GM18951 (cell line): ENCODE results near the gene PHIP.
"Not testable (repeated sequence)": the region's sequence is repeated elsewhere in the genome, so short reads cannot be mapped to it uniquely, and the experiment has no call there.

Experiments used
- POLR2A ChIP-seq: IDR thresholded peaks from 4 replicates; pipeline ENCODE4 v1.6.1; 2011; ENCODE audit warnings: mild to moderate bottlenecking; ENCODE audit not compliant: insufficient read length, insufficient read depth; ENCODE audit errors: extremely low read depth
- in situ Hi-C: fragments of 300-500 bp; cut with MboI; formaldehyde crosslinking; loops from one replicate; pipeline ENCODE4 v1.12.0; 2022; ENCODE audit warnings: low sequenced_read_pairs, mixed read lengths, inconsistent platforms; ENCODE audit not compliant: unreplicated experiment

The PHIP gene

DNA sequence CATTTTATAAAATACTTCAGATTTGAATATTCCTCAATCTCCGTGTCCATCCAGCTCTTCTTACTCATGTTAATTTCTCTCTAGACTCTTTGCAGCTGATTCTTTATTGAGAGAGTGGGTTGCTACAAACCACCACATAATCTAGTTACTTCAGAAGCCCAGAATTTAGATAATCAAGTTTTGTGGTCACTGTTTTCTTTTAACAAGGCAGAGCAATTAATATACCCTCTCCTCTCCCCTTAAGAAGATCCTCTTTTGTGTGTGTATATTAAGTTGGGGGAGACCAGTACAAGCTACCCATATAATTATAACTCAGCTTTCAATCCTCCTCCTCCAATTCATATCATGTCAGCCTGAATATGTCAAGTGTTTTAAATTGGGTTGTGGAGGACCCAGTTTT is 115.6 kb downstream of the PHIP start:
- TF ChIP-seq POLR2A, result no peak

DNA sequence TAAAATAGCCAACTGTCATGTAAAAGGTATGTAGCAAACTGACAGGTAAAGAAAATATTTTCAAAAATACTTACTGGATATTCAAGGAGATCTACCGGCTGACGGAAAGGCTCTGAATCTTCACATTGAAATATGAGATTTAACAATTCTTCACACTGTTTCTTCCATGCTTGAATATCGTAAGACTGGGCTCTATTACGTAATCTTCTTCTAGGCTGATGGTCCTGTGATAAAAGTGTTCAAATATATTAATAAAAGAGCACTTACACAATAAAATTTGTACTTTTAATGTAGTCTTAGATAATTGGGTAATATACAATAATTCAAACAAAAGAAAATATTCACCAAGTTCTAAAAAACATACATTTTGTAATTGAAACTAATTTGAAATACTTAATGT is 123.3 kb downstream of the PHIP start:
- in situ Hi-C loops, result no loop called here

More for the DNA sequence above, 115.6 kb downstream of the PHIP start:
- in situ Hi-C loops, result no loop called here

DNA sequence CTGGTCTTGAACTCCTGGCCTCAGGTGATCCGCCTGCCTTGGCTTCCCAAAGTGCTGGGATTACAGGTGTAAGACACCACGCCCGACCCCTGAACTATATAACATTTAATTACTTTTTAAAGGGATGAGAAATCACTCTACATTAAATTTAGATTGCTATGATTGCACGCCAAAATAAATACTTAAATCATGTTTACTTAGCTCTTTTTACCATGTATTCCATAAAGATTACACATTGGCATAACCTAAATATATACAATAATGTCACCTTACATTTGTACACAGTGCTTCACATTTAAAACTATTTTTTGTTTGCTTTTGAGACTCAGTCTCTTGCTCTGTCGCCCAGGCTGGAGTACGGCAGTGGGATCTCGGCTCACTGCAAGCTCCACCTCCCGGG is 124.3 kb downstream of the PHIP start:
- in situ Hi-C loops, result no loop called here

More for the DNA sequence above, 123.3 kb downstream of the PHIP start:
- no peak for TF ChIP-seq POLR2A

DNA sequence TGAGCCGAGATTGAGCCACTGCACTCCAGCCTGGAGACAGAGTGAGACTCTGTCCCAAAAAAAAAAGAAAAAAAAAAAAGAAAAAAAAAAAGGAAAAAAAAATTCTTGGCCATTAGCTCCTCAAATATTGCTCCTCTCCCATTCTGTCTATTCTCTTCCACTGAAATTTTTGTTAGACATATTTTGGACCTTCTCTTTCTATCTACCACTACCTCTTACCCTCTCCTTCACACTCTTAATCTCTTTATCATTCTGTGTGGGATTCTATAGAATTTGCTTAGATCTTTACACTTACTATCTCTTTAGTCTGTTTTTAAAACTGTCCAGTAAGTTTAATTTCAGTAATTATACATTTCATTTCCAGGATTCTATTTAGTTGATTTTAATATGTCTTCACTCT is 125.7 kb downstream of the PHIP start:
- TF ChIP-seq POLR2A, result no peak
- in situ Hi-C loops, result no loop called here

More for the DNA sequence above, 124.3 kb downstream of the PHIP start:
- no peak for TF ChIP-seq POLR2A

DNA sequence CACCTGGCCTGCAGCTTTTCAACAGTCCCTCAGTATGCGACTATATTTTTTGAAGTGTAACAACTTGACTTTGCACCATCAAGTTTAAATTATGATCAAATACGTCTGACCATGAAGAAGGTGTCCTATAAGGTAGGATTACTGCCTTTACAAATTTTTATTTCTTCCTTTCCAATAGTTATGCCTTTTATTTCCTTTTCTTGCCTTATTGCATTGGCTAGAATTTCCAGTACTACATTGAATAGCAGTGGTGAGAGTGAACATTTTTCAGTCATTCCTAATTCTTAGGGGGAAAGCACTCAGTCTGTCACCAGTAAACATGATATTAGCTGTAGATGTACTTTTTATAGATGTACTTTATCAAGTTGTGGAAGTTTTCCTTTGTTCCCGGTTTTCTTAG is 129.3 kb downstream of the PHIP start:
- TF ChIP-seq POLR2A, result no peak
- in situ Hi-C loops, result no loop called here

DNA sequence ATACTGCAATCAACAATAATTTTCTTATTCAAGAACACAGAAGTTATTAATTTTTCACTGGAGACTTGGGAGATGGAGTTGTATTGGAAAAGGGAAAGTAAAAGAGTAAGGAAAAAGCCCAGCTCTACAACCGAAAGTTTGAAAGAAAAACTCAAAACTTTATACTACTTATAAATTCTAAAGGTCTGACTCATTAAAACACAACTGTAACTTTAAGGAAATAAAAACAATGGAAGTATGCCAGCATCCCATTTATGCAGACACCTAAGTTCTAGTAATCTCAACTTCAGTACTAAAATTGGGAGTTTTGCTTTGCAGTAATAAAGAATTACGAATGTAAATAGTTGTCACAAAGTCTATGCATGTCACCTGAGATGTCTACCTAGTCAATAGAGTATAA is 130.1 kb downstream of the PHIP start:
- no peak for TF ChIP-seq POLR2A
- in situ Hi-C loops, result no loop called here

DNA sequence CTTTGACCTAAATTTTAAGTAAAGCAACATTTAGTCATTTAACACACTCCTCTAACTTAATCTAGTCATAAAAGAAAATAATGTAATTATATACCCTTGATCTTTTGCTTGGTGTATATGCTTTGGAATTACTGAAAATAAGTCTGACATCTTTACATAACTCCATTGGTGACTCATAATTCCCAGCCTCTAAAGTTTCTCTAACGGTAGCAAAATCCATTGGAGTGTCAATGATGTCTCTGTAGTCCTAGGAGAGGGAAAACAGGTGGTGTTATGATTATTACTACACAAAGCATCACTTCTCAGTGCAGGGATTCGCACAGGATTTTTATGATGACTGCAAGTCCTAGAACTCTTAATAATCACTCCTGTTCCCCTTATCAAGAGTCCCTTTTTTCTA is 130.5 kb downstream of the PHIP start:
- no peak for TF ChIP-seq POLR2A
- in situ Hi-C loops, result no loop called here

DNA sequence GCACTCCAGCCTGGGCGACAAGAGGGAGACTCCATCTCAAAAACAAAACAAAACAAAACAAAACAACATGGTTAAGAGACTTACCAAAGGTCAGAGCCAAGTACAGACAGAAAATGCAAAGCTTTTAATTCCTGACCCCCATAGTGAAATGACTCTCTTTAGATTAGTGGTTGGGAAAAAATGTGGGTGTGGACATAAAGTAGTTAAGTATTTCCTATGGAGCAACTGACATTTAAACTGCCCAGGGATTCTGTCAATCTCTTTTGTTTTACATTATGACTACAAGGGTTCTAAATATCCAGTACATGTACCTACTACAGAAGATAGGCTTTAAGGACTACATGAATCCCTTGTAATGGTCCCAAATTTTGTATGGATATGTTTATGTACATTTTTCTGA is 135.6 kb downstream of the PHIP start:
- in situ Hi-C loops, result no loop called here
- no peak for TF ChIP-seq POLR2A

DNA sequence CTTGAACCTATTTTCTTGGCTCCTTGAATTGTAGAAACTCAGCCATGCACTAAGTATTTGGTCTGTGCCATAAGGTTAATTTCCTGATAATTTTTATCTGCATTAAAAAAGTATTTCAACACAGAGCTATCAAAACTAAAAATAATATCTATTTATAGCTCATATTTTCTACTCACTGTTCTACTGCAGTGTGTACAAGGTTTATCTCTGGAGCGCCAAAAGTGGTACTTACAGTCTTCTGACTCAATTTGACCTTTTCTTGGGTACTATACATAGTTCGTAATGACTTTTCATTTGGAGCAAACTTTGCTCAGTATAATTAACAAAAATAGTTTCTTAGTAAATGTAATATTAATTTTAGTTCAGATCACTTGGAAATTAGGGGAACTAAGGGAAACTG is 141.5 kb downstream of the PHIP start:
- in situ Hi-C loops, result no loop called here
- TF ChIP-seq POLR2A, result no peak

DNA sequence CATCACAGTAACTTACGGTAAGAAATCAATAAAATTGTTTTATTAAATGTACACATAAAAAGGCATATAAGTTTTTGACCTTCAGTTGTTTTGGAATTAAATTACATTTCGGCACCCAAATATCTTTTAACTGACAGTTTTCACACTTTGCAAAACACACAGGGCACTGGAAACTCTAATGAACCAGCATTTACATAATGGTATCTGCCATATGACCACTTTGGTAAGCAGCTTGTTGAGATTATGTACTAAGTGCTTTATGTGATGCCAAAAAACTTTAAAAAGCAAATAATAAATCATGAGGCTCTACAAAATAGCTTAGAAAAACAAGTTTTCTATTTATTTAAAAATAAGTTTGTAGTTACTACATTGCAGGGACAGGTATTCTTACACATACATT is 142.5 kb downstream of the PHIP start:
- in situ Hi-C loops, result no loop called here
- no peak for TF ChIP-seq POLR2A

DNA sequence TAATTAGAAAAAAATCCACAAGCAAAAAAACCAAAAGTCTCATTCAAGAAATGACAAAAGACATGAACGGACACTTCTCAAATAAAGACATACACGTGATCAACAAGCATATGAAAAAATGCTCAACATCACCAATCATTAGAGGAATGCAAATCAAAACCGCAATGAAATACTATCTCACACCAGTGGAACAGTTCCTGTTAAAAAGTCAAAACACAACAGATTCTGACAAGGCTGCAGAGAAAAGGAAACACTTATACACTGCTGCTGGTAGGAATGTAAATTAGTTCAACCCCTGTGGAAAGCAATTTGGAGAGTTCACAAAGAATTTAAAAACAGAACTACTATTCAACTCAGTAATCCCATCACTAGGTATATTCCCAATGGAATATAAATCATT is 152.7 kb downstream of the PHIP start:
- no peak for TF ChIP-seq POLR2A
- in situ Hi-C loops, result no loop called here

DNA sequence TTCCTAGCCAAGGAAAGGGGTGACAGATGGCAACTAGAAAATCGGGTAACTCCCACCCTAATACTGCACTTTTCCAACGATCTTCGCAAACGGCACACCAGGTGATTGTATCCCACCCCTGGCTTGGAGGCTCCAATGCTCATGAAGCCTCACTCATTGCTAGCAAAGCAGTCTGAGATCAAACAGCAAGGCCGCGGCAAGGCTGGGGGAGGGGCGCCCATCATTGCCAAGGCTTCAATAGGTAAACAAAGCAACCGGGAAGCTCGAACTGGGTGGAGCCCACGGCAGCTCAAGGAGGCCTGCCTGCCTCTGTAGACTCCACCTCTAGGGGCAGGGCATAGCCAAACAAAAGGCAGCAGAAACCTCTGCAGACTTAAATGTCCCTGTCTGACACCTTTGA is 156.9 kb downstream of the PHIP start:
- in situ Hi-C loops, result not testable (repeated sequence)

DNA sequence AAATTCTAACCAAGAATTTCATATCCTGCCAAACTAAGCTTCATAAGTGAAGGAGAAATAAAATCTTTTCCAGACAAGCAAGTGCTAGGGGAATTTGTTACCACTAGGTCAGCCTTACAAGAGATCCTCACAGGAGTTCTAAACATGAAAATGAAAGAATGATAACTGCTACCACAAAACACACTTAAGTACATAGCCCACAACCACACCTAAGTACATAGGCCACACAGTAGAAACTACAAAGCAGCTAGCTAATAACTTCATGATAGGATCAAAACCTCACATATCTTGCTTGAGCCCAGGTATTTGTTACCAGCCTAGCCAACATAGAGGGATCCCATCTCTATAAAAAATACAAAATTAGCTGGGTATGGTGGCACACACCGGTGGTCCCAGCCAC is 160.3 kb downstream of the PHIP start:
- TF ChIP-seq POLR2A, result no peak
- in situ Hi-C loops, result no loop called here

DNA sequence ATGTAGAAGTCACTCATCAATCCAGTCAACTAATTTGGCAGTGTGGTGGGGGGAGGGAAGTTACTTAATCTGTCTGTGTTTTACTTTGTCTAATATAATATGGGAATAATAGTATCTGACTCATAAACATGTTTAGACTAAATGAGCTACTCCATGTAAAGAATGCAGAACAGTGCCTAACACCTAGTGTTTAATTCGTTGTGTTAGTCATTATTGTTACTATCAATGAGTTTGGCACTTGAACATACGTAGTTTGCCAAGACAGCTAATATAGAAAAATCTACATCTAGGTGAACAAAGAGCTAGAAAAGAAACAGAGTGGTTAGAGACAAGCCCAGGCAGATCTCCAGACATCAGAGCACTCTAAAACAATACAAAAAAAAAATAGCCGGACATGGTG is 161.6 kb downstream of the PHIP start:
- in situ Hi-C loops, result no loop called here
- no peak for TF ChIP-seq POLR2A

DNA sequence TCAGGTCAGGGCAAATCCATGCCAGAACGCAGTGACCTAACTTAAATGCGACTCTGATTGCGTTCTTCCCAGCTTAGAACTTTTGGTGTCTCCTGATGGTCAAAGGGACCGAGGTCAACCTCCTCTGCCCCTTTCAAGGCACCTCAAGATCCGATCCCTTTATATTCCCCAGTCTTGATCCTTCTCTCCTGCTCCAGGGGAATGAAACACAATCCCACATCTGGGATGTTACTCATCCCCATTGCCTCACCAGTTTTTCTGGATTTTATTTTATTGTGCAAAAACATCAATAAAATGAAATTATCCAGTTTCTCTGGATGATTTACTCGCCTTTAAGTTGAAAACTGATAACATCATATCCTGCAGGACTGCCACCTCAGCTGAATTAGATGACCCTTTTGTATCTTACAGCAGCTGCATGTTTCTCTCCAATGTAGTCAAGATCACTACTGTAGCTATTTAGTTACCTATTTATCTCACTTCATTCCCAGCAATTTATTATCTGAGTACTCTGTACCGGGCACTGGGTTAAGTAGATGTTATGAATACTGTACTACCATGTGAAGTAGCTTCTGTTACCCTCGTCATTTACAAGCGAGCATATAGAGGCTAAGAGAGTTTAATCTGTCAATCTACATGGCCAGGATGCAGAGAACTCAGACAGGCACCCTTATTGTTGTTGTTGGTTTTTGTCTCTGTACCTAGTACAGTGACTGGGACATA is 166.7 kb downstream of the PHIP start:
- no peak for TF ChIP-seq POLR2A
- in situ Hi-C loops, result no loop called here
